HG03342 (cell line): ENCODE results near the gene BCAR3.
"Not testable (repeated sequence)": the region's sequence is repeated elsewhere in the genome, so short reads cannot be mapped to it uniquely, and the experiment has no call there.

Experiments used
- ATAC-seq: cut with Tn5 transposase; IDR thresholded peaks from one replicate; pipeline ENCODE4 v1.9.1; 2021; ENCODE audit warnings: mild to moderate bottlenecking, moderate library complexity; ENCODE audit not compliant: unreplicated experiment

BCAR3 gene

DNA sequence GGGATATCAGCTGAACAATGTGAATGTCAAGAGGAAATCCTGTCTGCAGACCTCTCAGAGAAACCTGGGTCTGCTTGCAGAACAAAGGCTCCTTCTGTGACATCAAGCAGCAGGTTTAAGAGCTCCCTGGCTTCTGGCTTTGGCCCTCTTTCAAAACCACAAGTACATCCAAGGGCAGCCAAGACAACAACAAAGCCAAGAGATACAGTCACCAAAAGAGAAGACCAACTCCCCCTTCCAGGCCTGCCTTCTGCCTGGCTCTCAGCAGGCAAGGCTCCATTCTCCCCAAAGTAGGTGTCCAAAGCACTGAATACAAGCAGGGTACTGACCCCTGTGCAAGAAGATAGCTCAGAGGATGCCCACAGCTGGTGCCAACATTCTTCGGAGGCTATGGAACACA lies 11.5 kb downstream of the BCAR3 start:
- no peak for ATAC-seq

DNA sequence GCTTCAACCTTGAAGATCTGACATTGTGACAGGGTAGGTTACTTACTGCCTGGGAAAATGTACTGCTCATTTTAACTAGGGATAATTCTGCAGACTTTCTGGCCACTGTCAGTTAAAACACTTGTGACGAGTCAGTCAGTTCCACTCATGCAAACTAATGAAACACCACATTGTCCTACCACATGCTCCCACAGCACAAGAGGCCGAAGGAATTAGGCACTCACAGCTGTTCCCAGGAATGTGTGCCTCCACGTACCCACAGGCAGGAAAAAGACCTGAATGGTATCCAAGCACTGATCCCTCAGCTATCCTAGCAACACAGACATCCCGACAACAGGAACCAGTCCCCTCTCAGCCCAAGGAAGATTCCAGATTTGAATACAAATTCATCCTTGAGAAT lies 12.3 kb downstream of the BCAR3 start:
- ATAC-seq: no peak

DNA sequence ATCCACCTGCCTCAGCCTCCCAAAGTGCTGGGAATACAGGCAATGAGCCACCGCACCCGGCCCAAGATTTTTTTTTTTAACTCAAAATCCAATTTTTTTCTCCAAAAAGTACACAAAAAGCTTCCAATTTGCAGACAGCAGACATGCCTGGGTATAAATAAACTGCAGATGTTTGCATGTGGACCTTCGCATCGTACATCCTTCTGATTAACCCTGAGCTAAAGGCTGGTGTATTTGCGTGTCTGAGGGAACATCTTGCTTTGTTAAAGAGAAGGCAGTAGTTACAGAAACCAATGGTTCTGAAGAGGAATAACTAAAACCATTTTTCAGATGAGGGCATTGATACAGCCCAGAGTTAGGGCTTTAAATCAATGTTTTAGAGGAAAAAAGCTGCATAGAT lies 12.7 kb downstream of the BCAR3 start:
- ATAC-seq: no peak

DNA sequence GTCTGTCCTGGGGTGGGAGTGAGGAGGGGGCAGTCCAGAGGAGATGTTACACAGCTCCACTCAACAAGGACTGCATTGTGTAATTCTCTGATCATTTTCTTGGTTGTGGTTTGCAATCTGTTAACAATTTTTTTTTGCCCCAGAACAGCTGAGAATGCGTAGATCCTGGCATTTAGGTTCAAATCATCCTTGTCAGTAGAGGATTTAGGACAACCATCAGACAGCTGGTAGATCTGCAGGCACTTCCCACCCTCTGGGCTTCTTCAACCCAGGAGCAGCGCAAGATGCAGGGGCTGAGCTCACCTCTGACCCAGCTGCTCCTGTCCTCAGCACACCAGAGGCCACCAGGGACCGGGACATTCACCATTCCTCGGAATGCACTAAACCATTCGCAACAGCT lies 13.5 kb downstream of the BCAR3 start:
- ATAC-seq: no peak

DNA sequence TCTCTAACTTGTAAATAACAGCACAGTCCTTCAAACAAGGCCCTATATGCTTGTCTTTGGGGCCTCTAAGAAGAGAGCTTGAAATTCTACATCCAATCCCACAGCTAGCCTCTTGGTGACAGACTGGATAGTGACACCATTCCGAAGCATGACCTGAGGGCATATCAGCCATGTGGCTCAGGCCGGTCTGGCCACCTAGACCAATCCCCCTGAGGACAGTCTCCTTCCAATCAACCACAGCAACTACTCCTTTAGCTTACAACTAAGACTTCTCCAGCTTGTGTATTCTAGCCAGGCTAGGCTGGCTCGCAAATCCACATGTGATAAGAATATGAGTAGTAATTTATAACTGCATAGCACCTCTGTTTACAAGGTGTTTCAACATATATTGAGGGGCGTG lies 14.0 kb downstream of the BCAR3 start:
- no peak for ATAC-seq

DNA sequence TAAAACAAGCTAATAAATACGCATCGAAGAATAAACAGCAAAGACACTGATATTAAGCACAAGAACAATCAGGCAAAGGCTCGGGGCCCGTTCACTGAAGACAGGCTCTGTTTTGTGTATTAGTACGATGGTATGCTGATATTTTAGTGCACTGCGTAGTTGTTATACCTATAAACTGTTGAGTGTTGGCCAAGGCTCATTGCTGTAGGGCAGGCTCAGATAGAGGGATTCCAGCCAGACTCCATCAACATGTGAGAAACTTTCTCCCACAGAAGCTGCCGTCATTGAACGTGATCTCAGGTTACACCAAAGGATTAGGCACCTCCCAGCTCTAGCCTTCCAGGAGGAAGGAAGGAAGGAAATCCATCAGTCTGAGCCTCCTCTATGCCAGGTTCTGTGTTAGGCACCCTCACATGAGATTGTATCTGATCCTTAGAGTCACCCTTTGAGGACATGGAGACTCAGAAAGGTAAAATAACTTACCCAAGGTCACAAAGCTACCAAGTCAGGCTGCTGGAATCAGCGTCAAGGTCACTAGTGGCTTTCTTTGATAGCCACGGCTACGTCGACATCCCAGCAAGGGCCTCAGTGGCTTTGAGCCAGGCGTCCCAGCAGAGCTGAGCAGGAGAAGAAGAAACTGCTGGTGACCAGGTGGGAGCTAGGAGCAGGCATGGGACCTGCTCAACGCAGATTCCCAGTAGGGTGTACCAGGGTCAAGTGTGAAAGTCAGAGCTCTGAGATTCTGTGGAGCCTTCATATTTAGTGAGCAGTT lies 14.8 kb downstream of the BCAR3 start:
- ATAC-seq: no peak

DNA sequence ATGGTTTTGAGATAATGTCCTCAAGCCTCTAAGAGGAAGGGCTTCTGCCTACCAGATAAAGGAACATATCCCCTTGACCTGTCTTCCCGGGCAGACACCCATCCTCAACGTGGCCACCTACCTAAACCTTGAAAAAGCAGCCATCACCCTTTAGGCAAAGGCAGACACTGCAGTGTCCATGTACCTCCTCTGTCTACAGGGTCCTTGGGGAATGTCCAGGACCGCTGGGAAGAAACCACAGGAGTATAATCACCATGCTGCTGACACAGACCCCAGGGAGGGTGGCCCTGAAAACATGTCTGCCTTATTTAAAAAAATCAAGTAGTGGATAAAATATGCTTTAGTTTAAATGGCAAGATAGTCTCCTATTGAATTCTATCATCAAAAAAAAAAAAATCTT lies 16.6 kb downstream of the BCAR3 start:
- no peak for ATAC-seq

DNA sequence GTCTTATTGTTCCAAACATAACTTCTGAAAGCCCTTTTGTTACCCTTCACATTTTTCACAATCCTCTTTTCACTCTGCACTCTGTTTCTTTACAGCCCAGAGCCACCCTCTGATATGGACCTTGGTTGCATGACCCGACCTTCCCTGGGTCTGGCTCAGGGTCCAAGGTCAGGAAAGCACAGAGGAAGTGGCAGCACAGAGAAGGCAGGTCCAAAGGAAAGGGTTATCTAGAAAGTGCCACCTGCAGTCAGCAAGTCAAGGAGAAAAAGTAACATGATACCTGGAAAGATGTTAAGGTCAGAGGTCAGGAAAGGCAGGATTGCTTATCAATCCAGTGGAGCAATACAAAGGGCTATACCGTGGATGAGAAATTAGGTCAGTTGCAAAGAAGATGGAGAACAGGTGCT lies 18.4 kb downstream of the BCAR3 start:
- no peak for ATAC-seq

DNA sequence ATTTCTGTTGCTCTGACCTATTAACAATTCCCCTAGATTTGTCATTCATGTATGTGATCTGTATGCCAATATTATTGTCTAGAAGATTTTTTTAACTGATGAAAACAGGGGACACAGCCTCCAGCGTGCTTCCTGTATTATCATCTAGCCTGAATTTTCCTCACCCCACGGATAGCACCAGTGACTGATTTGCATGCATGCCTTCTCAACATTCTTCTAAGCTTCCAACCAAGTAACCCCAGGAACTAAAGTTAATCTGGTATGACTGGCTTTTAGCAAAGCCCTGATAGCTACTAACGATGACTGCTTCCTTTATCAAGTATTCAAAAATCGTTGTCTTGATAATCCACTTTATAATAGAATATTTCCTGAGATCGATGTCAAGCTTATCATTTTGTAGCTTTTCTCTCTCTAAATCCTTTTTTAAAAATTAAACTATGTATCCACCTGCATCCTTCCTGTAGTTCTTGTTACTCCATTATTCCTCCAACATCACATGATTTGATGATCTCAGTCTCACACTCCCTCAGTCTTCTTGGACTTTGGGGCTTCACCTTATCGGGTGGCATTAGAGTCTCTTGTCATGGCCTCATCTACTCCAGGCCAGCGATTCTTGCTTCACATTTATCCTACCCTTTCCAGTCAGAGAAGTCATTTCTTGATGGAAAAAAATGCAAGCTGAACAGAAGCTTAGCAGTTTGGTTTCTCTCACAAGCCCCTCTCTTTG lies 19.0 kb downstream of the BCAR3 start:
- no peak for ATAC-seq

DNA sequence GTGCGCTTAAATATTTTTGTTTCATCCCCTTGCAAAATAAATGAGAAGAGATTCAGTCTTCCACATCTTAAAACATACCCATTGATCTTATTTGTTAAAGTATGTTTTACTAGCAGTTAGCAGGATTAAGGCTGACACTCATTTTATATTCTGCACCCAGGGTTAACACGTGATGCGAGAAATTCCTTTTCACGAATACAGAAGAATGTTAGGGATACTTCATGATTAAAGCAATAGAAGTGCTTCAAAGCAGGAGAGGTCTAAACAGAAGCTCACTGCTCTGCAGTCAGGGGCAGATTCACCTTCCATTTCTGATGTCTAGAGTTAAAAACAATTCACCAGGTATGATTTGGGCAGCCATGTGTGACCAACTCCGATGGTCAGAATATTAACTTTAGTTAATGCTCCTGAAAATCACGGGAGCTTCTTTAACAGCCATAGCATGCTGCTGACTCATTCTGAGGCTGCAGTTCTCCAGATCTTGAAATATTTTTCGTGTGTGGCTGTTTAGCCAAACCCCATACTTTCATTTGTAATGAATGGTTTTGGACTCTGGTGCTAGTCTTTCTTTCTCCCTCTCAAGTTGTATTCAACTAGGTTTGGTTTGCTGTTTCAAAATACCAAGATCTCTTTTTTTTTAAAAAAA lies 19.7 kb downstream of the BCAR3 start:
- no peak for ATAC-seq

DNA sequence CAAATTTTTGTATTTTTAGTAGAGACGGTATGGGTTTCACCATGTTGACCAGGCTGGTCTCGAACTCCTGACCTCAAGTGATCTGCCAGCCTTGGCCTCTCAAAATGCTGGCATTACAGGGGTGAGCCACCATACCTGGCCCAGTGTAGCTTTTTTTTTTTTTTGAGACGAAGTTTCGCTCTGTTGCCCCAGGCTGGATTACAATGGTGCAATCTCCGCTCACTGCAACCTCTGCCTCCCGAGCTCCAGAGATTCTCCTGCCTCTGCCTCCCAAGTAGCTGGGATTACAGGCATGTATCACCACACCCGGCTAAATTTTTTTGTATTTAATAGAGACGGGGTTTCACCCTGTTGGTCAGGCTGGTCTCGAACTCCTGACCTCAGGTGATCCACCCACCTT lies 20.3 kb downstream of the BCAR3 start:
- not testable (repeated sequence) for ATAC-seq

DNA sequence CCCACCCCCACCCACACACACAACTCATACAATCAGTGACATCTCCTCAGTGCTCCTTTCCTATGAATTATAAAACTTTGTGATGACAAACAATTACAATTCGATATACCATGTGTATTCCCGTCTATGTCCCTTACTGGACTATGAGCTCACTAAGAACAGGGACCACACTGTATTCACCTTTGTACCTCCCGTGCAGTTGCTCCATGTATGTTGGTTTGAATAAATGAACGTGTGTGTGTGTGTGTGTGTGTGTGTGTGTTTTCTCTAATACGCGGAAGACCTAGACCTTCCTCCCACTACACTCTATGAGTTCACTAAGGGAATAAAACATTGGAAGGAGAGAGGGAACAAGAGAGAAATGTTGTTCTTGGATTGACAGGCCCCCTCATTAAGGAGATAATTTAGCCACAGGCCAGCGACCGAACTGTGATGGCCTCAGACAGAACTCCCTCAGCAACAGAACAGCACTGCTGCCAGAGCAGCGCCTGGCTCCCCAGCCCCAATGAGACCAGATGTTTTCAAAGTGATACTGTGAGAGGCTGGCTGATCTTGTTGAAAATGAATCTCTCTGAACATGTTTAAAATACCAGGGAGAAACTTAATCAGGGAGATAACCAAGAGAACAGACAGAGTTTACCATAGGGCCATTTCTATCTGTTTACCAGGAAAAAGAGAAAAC lies 21.7 kb downstream of the BCAR3 start:
- no peak for ATAC-seq

DNA sequence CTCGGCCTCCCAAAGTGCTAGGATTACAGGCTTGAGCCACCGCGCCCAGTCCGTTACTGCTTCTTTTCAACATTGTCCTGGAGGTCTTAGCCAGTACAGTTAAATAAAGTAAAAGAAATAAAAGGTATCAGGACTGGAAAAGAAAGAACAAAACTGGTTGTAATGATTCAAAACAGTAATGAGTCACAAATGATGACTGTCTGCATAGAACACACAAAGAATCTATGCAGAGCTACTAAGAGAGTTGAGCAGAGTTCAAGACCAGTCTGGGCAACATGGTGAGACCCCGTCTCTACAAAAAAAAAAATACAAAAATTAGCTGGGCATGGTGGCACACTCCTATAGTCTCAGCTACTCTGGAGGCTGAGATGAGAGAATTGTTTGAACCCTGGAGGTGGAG lies 23.4 kb downstream of the BCAR3 start:
- no peak for ATAC-seq

DNA sequence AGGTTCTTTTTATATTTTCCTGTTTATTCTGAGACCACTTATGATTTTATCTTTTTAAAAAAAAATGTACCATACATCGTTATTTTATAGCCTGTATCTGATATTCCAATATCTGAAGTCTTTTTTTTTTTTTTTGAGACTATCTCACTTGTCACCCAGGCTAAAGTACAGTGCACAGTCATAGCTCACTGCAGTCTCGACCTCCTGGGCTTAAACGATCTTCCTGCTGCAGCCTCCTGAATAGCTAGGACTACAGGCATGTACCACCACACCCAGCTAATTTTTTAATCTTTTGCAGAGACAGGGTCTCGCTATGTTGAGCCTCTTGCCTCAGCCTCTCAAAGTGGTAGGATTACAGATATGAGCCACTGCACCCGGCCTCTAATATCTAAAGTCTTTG lies 25.1 kb downstream of the BCAR3 start:
- no peak for ATAC-seq

DNA sequence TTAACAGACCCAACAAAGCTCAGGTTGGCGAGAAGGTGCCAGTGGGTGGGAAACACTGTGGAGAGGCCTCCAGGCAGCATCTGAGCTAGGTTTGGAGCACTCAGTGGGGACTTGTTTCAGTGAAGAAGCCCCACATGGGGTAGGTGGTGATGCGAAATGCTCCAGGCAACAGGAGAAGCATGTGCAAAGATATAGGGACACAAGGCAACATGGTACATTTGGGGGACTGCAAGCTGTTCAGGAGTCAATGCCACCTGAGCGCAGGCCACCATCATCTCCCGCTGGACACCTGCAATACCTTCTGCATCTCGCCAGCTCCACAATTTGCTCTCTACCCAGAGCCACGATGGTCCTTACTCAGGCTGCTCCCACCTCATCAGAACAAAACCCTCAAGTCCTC lies 28.0 kb downstream of the BCAR3 start:
- no peak for ATAC-seq

DNA sequence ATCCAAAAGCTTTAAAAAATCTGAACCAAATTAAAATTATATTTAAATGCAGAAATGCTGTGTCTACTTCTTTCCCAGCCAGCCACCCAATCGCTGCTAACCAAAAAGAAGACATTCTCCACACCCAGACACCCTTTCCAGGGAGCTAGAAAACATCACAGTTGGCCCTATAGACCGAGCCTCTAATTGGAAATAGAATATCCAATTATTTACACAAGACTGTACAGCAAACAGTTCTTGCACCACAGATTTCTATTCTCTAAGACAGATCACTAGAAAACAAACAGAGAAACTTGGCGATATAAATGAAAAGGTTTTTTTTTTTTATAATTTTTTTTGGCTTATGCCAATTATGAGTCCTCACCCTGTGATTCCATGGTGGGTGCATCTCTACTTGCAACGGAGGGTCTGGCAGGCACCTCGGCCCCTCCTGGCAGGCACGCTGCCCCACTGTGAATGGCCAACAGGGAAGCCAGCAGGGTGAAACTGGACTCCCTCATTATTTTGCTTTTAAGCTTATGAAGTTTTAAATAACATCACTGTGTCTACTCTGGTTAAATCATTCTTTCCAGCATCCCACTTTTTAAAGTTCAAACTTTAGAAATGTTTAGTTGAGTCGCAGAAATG lies 29.2 kb downstream of the BCAR3 start:
- no peak for ATAC-seq

DNA sequence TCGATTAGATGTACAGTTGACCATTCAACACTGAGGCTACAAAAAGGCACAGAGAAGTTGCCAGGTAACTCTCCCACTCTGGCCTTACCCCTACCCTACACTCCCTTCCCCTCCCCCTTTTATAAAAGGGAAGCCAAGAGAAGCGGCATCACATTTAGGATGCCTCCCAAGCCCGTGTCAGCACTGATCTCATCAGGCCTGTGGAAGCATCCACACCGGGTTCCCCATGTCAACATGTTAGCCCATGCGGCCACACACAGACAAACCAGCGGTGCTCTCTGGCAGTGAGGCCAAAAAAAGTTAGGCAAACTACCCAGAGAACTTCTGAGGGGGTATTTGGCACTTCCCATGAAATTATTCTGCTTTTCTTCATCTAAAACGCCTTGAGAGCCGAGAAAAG lies 29.9 kb downstream of the BCAR3 start:
- no peak for ATAC-seq

DNA sequence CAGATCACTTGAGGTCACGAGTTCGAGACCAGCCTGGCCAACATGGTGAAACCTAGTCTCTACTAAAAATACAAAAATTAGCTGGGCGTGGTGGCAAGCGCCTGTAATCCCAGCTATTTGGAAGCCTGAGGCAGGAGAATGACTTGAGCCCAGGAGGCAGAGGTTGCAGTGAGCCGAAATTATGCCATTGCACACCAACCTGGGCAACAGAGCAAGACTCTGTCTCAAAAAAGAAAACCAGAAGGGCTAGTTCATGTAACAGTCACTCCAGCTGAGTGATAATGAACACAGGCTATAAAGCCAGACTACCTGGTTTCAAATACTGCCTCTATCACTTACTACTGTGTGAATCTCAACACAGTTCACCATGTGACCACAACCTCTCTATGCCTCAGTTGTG lies 31.5 kb downstream of the BCAR3 start:
- ATAC-seq: not testable (repeated sequence)

DNA sequence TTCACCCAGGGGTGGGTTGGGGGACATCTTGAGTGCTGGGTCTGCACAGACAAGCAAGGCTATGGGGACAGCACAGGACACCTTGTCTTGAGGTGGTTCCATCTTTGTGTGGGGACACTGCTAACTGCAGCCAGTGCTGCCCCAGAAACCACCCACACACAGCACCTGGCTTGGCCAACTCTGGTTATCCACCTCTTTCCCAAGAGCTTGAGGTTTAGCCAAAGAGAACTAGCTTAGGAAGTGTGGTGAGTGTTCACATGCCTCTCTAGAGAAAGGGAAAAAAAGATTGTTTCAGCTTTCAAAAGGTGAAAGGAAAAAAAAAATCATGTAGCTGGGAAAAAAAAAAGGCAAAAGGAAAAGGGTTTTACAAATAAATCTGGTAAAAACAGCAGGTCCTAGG lies 32.4 kb downstream of the BCAR3 start:
- ATAC-seq: no peak

DNA sequence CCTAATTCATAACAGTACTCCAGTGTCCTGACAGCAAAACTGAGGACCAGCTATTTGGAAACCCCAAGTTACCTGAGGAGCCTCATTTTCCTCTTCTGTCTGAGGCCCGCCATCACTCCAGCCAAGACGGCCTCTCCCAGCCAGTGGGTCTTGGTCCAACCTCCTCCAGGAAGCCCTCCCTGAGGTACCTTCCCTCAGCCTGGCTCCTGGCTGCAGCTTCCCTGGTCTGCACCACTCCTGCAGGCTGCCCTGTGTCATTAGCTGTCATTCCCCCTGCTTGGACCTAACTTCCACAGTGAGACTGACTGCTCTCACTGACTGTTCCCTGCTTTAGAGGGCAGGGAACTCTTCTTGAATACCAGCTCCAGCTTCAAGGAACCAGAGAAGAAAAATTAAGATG lies 33.0 kb downstream of the BCAR3 start:
- no peak for ATAC-seq

DNA sequence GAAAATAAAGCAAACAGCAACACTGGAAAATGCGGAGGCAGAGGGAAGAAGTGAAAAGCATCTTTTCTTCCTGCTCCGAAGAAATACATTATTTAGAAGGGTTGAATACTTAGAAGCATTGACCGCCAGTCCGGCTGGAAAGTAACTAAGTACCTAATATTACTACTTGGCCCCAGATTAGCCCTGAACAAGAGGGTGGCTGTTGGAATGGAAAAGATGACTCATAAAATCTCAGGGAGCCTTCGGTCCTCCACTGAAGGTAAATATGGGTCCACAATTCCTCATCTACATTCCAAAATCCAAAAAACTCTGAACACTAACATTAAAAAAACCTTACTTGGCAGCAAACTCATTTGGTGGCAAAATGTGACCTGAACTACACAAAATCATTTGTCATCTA lies 40.1 kb downstream of the BCAR3 start:
- no peak for ATAC-seq
